ENCODE data around the gene SENP5. TPM values are rescaled to one million over a fixed set of nuclear protein-coding genes. Genes with fewer than 3 reads are reported as not detected.

The SENP5 gene
- total and polyA plus RNA-seq, 8 donors = 5.2 to 115 (median 38.8) TPM

DNA sequence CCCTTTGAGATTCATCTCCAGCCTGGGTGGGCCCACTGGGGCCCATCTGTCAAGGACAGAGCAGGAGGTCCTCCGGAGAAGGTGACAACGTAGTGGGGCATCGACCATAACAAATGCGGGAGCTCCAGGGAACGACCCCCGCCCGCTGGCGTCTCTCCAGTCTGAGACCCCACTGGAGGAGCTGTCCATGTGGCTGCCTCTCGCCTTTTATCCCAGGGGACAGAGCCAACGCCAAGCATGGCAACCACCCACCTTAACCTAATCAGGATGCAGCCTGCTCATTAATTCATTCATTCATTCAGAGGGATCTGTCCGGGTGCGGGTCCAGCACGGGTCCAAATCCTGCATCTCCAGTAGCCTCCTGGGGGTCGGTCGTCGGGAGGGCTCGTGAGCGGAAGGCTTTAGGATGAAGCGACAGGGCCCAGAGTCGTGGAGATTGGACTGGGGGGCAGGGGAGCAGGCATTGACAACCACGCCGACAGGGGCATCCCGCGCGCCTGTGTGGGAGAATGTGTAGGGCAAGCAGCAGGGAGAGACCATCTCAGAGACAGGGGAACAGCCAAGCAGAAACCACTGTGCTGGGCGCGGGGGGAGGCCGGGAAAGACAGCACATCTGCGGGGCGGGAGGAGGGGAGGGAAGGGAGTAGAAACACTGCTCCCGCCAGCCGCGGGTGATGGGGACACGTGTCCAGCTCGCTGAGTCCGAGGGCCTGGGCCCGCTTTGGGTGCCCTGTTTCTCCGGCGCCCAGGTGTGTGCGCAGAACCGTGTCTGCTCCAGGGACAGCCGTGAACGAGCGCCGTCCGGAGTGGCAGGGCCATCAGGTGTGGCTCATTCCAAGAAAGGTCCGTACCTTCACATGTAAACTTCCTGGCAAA, 99.0 kb downstream of the SENP5 start:
- H3K27ac ChIP-seq = no peak overlapping the region
- no peak for TF ChIP-seq POLR2AphosphoS5 (IDR thresholded peaks at IDR 0.05)
- TF ChIP-seq, protein P1, sequence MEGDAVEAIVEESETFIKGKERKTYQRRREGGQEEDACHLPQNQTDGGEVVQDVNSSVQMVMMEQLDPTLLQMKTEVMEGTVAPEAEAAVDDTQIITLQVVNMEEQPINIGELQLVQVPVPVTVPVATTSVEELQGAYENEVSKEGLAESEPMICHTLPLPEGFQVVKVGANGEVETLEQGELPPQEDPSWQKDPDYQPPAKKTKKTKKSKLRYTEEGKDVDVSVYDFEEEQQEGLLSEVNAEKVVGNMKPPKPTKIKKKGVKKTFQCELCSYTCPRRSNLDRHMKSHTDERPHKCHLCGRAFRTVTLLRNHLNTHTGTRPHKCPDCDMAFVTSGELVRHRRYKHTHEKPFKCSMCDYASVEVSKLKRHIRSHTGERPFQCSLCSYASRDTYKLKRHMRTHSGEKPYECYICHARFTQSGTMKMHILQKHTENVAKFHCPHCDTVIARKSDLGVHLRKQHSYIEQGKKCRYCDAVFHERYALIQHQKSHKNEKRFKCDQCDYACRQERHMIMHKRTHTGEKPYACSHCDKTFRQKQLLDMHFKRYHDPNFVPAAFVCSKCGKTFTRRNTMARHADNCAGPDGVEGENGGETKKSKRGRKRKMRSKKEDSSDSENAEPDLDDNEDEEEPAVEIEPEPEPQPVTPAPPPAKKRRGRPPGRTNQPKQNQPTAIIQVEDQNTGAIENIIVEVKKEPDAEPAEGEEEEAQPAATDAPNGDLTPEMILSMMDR (IDR thresholded peaks at IDR 0.05) = no peak
- TF ChIP-seq EP300 (IDR thresholded peaks at IDR 0.05) = no peak
- TF ChIP-seq POLR2A (IDR thresholded peaks at IDR 0.05) = no peak
- WGBS, 5 donors = 77 to 84% (median 80%) methylated on average over 45 to 47 of the region's 47 CpGs
- DNase-seq = peak in 1 of 2 donors; percentile 59
- intact Hi-C loops (cut with DNase I; ENCODE audit: low total_unique reads) = loop anchor here (10.0 kb wide), 1 partner anchor 132 kb away; no protein-coding TSS in a partner anchor
- H3K4me1 ChIP-seq = peaks cover 7 to 49% (median 25%) of the 10 kb centered on the region in 4 donors
- H3K9me3 ChIP-seq = no peaks in the 10 kb centered on the region
- H3K27me3 ChIP-seq = no peaks in the 10 kb centered on the region
- peaks cover 0 to 10% (median 5%) of the 10 kb centered on the region in 4 donors for H3K36me3 ChIP-seq
- peak overlapping the region in 1 of 4 donors; percentile 3 for H3K4me3 ChIP-seq

DNA sequence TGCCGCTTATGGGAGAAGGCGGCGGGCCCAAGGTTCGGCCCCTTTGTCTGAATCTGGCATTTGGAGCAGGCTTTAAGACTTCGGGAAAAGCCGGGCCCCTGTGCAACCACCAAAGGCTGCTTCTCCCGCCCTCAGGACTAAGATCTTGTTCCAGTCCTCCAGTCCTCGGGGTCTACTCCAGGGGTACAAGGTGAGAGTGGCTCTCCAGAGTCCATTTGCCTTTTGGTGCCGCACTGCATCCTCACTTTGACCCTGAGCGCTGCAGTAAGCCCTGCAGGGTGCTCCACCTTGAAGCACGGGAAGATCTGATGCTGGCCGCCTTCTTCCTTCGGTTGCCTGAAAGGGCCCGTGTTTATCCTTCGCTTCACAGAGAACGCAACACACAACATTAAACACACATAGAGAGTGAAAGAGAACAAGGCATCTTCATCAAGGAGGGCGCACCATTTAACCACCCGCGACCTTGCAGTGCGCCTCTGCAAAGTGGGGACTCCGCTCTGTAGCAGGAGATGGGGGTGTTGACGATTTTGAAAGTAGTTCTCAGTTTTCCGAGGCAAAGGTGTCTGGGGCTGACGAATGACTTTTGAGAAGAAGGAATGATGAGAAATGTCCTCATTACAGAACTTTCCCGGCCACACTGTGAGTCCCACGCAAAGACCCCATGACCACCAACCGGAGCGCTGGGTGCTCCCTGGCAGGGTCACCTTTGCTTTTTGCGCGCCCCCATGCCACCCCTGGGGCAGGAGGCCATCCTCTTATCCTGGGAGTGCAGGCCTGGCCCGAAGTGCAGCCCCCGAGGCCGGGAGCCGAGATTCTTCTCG, 99.9 kb downstream of the SENP5 start:
- peak overlapping the region in 1 of 5 donors; percentile 85 for H3K27ac ChIP-seq
- TF ChIP-seq POLR2AphosphoS5 (IDR thresholded peaks at IDR 0.05) (no peak), POLR2A (IDR thresholded peaks at IDR 0.05) (no peak), EP300 (IDR thresholded peaks at IDR 0.05) (no peak)
- TF ChIP-seq, protein P1 (IDR thresholded peaks at IDR 0.05) = no peak
- DNase-seq = no peak
- peak overlapping the region; percentile 78 to 97 (median 86) for H3K4me3 ChIP-seq
- peaks cover 0 to 10% (median 5%) of the 10 kb centered on the region in 4 donors for H3K36me3 ChIP-seq
- no peaks in the 10 kb centered on the region for H3K9me3 ChIP-seq
- peaks cover 7 to 42% (median 25%) of the 10 kb centered on the region in 4 donors for H3K4me1 ChIP-seq
- intact Hi-C loops (cut with DNase I; ENCODE audit: low total_unique reads) = loop anchor here (10.0 kb wide), 1 partner anchor 133 kb away; no protein-coding TSS in a partner anchor
- H3K27me3 ChIP-seq = no peaks in the 10 kb centered on the region
- 64 to 78% (median 66%) methylated on average over 32 to 35 of the region's 35 CpGs for WGBS, 5 donors

DNA sequence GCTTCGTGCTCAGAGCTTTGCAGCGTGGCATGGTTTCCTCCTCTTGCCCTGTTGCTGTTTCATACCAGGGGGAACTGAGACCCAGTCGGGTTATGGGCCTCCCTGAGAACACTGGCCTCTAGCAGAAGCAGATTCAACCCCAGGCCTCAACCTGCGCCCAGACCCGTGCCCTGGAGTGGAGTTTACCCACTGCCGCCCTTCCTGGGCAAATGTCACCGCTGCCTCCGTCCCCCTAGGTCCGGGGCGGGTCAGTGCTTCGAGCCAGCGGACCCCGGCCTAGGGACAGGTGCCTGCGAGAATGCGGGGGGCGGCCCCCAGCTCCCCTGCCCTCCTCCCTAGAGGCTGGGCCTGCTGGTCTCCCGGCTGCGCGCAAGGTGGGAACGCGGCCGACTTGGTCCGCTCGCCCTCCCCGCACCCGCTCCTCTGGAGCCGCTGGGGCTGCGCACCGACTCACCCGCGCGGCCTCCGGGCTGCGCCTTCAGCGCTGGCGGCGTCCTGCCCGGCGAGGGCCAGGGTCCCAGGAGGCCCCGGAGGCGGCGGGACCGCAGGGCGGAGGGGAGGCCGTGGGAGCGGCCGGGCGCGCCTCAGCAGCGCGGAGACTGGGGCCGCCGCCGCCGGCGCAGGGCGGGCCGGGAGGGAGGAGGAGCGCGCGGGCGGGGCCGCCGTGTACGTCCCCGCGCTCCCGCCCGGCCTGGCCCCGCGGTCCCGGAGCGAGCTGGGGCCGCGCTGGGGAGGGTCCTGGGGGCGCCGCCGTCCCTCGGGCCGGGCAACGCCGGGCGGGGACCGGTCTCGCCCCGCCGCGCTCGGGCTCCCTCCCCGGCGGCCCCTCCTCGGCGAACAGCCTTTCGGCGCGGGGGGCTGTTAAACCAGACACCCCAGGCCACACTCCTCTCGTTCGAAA, 100.8 kb downstream of the SENP5 start, which contains the start of gene PIGZ:
Gene PIGZ (minus strand): TSS at position 601 of the 901 bp plus-strand sequence. CDS start 16,802 bp downstream, outside the sequence.
- peak within 1 kb of the TSS; percentile 76 to 87 (median 82) for H3K27ac ChIP-seq
- peaks cover 7 to 42% (median 25%) of the 10 kb centered on the region in 4 donors for H3K4me1 ChIP-seq
- H3K27me3 ChIP-seq = no peaks in the 10 kb centered on the region
- peaks cover 0 to 10% (median 5%) of the 10 kb centered on the region in 4 donors for H3K36me3 ChIP-seq
- H3K4me3 ChIP-seq = peak within 1 kb of the TSS; percentile 78 to 97 (median 86)
- DNase-seq = peak; percentile 54 to 82
- H3K9me3 ChIP-seq = no peaks in the 10 kb centered on the region
- intact Hi-C loops (cut with DNase I; ENCODE audit: low total_unique reads) = loop anchor here (10.0 kb wide), 1 partner anchor 134 kb away; no protein-coding TSS in a partner anchor
- WGBS, 5 donors = 2 to 5% (median 2%) methylated on average over 35 to 95 of the region's 98 CpGs
- TF ChIP-seq POLR2AphosphoS5 (IDR thresholded peaks at IDR 0.05) = peak in 1 of 3 donors; percentile 27
- no peak for TF ChIP-seq POLR2A (IDR thresholded peaks at IDR 0.05)

DNA sequence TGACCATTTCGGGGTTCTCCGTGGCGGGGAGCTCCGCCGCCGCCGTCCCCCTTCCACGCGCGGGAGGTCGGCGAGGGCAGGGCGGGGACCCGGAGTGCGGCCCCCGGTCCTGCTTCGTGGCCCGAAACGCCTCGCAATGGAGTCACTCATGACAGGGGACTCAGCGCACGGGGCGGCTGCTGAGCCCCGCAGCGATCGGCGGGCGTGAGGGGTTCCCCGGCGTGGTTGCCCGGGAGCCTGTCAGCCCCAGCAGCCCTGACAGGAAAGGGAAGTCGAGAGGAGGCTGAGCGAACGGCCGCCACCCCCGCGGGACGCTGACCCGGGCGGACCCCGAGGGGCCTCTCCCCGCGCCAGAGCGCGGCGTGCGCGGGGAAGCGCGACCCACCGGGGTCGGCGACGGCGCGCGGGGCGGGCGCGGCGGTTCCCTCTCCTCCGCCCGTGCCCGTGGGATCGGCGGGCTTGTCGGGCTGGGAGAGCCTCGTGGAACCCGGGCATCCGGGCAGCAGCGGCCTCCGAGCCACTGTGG, 101.5 kb downstream of the SENP5 start:
- peaks cover 7 to 42% (median 25%) of the 10 kb centered on the region in 4 donors for H3K4me1 ChIP-seq
- peak overlapping the region; percentile 78 to 97 (median 86) for H3K4me3 ChIP-seq
- peak in 1 of 2 donors; percentile 66 for DNase-seq
- no peaks in the 10 kb centered on the region for H3K27me3 ChIP-seq
- H3K36me3 ChIP-seq = peaks cover 0 to 10% (median 5%) of the 10 kb centered on the region in 4 donors
- TF ChIP-seq POLR2A (IDR thresholded peaks at IDR 0.05) = no peak
- no peak for TF ChIP-seq EP300 (IDR thresholded peaks at IDR 0.05)
- TF ChIP-seq, protein P1 (IDR thresholded peaks at IDR 0.05) = no peak
- H3K27ac ChIP-seq = peak overlapping the region; percentile 76 to 87 (median 82)
- intact Hi-C loops (cut with DNase I; ENCODE audit: low total_unique reads) = loop anchor here (10.0 kb wide), 1 partner anchor 134 kb away; no protein-coding TSS in a partner anchor
- no peaks in the 10 kb centered on the region for H3K9me3 ChIP-seq
- WGBS, 5 donors = 0 to 1% (median 1%) methylated on average over 38 to 72 of the region's 72 CpGs
